ENCODE data around the gene IFNB1.

IFNB1 gene

DNA sequence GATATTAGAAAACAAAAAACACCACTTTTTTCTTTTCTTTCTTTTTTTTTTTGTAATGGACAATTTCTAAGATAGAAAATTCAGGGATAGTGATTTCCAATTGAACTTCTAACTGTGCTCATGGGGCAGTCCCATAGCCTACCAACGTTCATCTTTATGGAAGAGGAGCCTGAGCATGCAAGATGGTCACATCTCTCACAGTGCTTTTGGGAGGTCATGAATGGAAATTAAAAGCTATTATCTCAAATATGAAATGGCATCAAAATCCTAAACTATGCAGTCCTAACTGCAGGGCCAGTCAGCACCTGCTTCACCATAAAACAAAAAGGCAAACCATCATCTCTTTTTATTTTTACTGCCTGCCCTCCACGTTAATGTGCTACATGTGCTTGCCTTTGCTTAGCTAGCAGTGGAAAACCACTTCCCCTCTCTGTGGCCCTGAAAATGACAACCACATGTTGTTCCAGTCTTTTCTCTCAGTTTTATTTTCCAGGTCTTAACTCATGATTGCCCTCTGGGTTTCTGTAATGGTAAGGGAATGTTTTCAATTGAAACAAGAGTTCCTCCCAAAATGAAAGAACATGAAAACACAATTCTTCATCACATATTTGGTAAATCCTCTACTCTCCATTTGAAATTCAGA is 16.7 kb downstream of the IFNB1 start:
- no peak for DNase-seq

DNA sequence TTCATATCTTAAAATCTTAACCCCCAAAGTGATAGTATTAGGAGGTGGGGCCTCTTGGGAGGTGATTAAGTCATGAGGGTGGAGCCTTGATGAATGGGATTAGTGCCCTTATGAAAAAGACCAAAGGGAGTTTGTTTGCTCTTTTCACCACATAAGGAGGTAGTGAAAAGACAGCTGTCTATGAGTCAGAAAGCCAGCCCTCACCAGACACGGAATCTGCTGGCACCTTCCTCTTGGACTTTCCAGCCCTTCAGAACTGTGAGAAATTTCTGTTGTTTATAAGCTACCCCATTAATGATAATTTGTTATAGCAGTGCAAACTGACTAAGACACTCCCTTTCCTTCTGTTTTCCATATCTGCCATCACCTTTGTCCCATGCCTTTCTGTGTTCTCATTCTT is 20.8 kb downstream of the IFNB1 start:
- DNase-seq = no peak

DNA sequence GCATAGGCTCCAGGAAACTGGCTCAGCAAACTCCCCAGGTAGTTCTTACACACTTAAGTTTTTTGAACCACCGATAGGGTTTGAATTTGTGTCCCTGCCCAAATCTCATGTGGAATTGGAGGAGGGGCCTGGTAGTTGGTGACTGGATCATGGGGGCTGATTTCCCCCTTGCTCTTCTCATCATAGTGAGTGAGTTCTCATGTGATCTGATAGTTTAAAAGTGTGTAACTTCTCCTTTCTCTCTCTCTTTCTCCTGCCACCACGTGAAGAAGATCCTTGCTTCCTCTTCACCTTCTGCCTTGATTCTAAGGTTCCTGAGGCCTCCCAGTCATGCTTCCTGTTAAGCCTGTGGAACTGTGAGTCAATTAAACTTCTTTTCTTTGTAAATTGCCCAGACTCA is 23.9 kb downstream of the IFNB1 start:
- no peak for DNase-seq

DNA sequence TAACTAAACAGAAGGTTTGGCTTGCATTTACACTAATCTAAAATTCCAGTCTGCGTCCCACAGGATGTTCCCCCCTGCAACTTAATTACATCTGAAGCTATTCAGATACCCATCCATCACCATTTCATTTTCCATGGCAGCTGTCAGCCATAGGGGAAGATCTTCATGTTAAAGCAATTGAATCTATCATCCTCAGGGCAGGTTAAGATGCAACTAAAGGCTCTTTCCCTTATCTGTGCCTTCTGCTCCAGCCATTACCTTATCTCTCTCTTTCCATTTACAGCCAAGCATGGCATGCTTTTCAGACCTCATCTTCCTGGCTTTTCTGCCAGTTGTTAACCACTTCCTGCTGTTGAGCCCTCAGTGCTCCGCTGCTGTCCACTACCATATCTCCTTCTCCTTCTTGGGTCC is 30.5 kb downstream of the IFNB1 start:
- no peak for DNase-seq

DNA sequence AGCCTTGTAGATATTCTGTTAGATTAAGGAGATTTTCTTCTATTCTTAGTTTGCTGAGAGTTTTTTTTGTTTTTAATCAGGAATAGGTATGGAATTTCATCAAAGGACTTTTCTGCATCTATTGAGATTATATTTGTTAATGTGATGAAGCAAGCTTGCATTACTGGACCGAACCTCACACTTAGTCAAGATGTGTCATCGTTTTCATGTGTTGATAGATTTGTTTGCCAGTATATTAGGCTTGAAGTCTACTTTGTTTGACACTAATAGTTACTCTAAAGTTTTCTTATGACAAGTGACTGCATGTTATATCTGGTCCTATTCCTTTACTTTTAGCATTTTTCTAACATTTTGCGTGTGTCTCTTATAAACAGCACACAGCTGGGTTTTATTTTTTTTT is 33.9 kb downstream of the IFNB1 start:
- no peak for DNase-seq

DNA sequence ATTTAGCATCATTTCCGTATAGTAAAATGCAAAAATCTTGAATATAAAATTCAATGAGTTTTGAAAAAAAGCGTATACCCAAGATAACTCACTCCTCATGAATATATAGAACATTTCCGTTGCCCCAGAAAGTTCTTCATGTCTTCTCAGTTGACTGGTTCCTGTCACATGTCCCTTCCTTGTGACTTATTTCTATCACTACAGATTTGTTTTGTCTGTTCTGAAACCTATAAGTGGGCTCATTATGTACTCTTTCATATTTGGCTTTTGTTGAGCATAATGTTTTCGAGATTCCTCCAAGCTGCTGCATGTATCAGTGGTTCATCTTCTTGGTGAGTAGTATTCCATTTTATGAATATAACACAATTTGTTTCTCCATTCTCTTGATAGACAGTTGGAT is 35.3 kb downstream of the IFNB1 start:
- DNase-seq = no peak

DNA sequence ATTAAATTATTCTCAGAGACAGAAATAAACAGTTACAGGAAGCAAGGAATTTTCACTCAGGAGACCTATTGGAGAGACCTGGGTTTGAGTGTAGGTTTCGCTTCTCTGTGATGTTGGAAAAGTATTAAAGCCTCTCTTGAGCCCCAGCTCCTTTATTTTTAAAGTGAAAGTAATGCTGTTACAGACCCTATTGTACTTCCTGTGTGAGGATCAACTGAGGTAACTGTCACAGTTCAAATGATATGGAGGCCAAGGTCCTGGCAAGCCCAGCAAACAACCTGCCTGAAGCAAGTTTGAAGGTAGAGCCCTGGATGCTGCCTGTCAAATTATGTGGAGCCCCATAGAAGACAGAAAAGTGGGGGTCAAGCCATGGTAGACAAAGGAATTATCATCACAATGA is 38.4 kb downstream of the IFNB1 start:
- DNase-seq = no peak

DNA sequence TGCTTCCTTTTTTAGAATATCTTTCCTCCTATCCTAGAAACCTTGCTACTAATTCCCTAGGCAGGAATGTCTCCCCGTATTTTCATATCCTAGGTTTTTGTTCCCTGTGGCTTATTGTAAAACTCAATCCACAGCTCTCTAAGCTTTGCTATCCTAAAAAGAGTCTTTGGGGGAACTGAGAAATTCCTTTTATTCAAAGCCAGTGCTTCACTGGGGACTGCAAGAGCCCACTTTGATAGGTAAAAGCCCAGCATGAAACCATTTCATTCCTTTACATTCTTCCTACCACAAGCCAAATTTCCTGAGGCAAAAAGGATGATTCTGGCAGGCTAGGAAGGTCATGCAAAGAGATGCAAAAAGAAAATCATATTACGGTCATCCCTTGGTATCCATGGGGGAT is 40.5 kb downstream of the IFNB1 start:
- no peak for DNase-seq

DNA sequence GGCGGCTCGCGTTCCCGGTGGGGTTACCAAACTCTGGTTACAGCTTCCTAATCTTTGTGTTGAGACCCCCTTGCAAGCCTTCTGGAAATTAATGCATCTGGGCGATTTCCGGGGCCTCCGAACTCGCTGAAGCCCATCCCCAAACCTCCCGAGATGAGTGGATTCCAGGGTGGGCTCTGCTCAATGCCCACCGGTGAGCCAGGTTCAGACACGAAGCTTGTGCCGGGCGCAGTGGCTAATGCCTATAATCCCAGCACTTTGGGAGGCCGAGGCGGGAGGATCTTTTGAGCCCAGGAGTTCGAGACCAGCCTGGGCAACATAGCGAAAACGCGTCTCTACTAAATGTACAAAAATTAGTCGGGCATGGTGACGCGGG is 45.9 kb downstream of the IFNB1 start:
- DNase-seq = no peak

DNA sequence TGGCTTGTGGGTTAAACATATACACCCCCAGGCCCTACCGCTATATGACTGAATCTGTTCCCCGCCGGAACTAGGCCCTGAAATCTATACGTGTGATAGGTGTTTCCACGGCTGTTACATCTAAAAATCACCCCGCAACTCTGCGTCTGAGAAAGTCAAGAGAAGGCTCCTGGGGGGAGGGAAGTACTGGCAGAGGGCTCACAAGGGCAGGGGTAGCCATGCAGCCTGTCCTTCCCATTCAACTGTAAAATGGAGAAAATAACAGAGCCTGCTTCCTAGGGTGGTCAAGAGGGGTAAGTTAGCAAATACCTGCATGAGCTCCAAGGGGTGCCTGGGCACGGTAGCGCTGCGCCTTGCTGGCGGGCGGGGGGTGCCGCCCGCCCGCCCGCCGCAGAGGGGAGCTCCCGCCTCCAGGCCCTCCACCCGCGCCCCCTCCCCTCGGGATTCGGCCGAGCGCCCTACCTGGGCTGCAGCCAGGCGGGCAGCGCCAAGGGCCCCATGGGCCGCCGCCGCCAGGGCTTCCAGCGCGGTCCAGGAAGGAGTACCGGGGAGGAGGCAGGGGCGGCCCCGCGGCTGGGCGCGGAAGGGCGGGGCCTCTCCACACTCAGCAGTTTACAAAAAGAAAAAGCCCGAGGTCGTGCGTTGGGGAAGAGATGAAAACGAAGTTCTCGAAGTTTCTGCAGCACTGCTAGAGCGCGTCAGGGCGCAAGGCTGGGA is 46.5 kb downstream of the IFNB1 start, which contains the start of gene HACD4:
TSS of gene HACD4 (minus strand) at position 550 of the 717 bp plus-strand sequence. CDS start at position 500, 50 bp downstream.
- no peak for DNase-seq

DNA sequence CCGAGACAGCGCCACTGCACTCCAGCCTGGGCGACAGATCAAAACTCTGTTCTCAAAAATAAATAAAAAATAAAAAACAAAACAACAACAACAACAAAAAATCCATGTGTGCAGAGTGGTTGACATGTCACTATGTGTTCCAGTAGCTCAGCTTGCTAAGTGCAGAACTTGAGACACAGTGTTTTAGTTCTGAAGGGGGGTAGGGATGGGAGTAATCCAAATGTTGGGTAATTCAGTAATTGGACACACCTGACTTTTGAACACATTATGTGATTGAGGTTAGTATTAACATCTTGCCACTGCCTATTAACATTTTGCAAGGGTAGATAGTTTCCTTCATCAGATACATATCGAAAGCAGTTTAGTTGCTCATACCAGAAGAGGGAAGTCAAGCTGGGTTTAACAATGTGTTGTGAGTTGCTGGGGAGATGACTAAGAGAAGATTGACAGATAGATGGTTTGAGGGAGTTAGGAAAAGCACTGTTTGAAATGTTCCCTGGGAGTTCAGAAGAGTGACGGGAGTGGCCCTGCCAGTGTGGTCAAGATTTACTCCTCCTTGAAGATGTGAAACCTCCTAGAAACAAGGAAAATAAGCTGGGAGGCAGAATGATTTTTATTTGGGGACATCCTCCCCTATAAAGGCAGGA is 47.2 kb downstream of the IFNB1 start:
- no peak for DNase-seq

DNA sequence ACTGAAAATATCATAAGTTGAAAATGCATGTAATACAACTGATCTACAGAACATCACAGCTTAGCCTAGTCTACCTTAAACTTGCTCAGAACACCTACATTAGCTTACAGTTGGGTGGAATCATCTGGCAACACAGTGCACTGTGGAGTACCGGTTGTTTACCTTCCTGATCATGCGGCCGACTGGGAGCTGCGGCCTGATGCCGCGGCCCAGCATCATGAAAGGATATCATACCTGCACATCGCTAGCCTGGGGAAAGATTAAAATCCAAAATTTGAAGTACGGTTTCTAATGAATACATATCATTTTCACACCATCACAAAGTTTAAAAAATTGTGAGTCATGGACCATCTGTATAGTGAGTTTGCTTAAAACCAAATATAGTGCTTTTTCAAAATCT is 48.1 kb downstream of the IFNB1 start:
- no peak for DNase-seq

DNA sequence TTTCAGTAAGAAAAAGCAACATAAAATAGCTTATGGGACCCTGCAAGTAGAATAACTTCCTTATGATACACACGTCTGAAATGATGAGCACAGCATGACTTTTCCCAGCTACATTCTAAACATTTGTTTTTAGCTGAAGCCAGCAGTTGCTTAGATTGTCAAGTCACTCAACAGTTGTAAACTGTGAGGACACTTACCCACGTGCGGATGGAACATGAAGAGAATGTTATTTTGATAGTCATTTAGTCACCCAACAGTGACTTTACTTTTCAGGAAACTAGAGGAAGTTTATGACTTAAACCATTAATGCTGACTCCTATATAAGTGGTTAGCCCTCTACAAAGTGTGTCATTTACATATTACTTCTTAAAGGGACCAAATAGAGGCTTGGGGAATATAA is 49.3 kb downstream of the IFNB1 start:
- DNase-seq = no peak

DNA sequence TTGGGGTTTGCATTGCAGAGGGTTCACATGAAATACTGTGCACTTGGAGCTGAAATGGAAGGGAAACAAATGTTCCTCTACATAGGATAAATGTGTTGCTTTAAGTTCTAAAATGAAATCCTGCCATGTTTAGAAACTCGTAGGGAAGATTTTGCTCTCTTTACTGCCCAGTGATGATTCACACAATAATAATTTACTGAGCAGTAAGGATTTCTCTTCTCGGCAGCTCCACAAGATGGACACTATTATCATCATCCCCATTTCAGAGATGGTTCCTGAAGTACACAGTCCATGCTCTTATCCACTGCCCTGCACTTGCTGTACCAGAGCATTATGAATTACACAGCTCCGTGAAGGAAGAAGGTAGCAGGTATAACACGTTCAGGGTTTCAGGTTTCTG is 50.4 kb downstream of the IFNB1 start:
- DNase-seq = no peak
